Measurements from ENCODE around the gene MDM4.
"Not testable (repeated sequence)": the region's sequence is repeated elsewhere in the genome, so short reads cannot be mapped to it uniquely, and the experiment has no call there.

MDM4 gene

DNA sequence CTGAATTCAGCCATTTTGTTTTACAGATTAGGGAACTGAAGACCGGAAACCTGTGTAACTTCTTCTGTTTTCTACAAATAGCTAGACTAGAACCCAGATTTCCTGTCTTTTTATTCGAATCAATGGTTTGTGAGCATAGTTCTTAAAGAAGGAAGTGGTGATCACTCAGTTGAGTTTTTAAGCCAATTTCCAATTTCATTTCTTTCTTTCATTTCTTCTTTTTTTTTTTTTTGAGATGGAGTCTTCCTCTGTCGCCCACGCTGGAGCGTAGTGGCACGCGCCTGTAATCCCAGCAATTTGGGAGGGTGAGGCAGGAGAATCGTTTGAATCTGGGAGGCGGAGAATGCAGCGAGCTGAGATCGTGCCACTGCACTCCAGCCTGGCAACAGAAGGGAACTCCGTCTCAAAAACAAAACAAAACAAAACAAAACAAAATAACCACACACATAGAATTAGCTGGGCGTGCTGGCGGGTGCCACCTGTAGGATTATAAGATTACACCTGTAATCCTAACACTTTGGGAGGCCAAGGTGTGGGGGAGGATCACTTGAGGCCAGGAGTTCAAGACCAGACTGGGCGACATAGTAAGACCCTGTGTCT is 3.0 kb upstream of the MDM4 start:
- no peak for DNase-seq (ENCODE audit: low read depth in 2 of 3, low spot score in 2 of 3)

GRCh38 chr1:204514828-204515227 is 1.4 kb upstream of the MDM4 start:
- DNase-seq (ENCODE audit: low read depth in 2 of 3, low spot score in 2 of 3): no peak

DNA sequence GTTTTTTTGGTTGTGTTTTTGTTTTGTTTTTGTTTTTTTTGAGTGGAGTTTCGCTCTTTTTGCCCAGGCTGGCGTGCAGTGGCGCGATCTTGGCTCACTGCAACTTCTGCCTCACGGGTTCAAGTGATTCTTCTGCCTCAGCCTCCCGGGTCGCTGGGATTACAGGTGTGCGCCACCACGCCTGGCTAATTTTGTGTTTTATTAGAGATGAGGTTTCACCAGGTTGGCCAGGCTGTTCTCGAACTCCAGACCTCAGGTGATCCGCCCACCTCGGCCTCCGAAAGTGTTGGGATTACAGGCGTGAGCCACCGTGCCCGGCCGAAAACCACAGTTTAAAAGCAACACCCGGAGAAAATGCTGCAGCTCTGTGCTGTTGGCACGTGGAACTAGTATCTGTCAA is 1.2 kb downstream of the MDM4 start:
- DNase-seq (ENCODE audit: low read depth in 2 of 3, low spot score in 2 of 3): not testable (repeated sequence)

DNA sequence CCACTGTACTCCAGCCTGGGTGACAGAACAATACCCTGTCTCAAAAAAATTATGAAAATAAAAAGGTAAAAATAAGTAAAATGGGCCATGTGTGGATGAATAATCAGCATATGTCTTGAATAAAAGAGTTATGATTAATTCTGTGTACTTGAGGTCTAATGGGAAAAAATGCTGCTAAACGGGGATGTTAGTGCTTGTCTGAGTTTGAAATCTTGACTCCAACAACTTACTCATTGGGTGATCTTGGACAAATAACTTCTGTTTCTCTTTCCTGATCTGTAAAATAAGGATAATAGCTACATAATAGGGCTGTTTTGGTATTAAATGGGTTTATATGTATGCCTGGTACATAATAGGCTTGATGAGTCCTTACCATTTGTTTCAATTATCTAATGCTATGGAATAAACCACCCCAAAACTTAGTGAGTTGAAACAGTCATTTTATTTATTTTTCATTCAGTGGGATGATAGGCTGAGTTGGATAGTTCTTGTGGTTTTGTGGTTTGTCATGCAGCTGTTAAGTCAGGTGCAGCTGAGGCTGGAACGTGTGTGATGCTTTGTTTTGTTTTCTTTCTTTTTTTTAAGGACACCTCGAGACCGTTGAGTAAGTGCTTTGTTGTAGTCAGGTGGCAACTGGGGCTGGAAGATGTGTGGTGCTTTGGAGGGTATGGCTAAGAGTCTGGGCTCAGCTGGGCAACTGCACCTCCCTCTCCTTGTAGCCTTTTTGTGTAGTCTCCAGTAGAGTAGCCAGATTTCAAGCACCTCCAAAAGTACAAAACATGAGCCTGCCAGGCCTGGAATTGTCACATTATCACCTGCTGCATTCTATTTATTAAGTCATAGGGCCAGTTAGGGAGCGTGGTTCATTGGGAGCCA is 4.9 kb downstream of the MDM4 start:
- DNase-seq (ENCODE audit: low read depth in 2 of 3, low spot score in 2 of 3): no peak

GRCh38 chr1:204521941-204522521 is 5.8 kb downstream of the MDM4 start:
- not testable (repeated sequence) for DNase-seq (ENCODE audit: low read depth in 2 of 3, low spot score in 2 of 3)

GRCh38 chr1:204523605-204524215 is 7.5 kb downstream of the MDM4 start:
- DNase-seq (ENCODE audit: low read depth in 2 of 3, low spot score in 2 of 3): no peak

DNA sequence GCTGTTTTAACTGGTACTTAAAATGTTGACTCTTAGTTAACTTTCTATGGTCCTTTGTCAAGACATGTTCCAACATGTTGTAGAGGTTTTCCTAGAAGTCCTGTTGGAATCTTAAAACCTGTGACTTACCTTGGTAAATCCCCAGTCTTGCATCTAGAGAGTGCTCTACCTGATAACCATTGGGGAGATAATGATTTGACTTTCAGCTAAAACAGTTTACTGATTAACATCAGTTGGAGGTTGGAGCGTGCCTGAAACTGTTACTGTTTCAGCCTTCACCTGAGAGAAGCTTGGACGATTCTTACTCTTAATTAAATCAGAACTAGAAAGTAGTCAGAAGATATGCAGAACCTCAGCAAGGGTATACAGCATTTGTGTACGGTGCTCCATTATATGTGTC is 8.8 kb downstream of the MDM4 start:
- no peak for DNase-seq (ENCODE audit: low read depth in 2 of 3, low spot score in 2 of 3)

GRCh38 chr1:204528241-204528640 is 12.0 kb downstream of the MDM4 start:
- no peak for DNase-seq (ENCODE audit: low read depth in 2 of 3, low spot score in 2 of 3)

DNA sequence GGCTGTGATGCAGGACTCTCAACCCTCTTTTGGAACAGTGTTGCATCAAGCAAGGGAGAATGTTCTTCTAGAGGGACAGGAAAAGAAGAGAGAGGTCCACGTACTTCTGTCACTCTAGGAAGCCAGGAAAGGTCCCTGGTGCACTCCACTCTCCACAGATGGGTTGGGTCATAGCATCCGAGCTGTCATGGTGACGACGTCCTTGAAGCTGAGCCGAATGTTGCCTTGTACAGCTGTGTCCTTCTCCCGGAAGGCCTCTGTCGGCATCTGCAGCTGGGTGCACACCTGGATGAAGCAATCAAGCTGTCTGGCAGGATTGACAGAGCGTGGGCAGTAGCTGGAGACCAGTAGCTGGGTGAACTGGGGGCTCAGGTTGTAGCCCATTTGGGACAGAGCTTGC is 12.5 kb downstream of the MDM4 start:
- DNase-seq (ENCODE audit: low read depth in 2 of 3, low spot score in 2 of 3): no peak

- DNase-seq (ENCODE audit: low read depth in 2 of 3, low spot score in 2 of 3): no peak
Measured at GRCh38 chr1:204529371-204529895, 13.2 kb downstream of the MDM4 start.

DNA sequence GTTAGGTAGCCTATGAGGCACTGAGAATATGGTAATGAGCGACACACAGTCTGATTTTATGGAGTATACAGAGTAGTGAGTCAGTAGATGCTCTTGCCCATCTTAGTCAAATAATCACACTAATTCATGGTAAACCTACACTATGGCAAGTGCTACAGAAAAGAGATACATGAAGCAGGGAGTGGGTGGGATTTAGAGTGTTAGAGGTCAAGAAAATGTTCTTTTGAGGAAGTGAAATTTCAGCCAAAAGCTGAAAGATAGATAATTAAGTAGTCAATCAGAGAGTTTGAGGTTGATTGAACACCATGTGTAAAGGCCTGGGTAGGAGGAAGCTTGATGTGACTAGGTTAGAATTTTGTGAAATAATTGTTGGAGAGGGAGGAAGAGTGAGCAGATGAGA is 14.7 kb downstream of the MDM4 start:
- no peak for DNase-seq (ENCODE audit: low read depth in 2 of 3, low spot score in 2 of 3)

DNA sequence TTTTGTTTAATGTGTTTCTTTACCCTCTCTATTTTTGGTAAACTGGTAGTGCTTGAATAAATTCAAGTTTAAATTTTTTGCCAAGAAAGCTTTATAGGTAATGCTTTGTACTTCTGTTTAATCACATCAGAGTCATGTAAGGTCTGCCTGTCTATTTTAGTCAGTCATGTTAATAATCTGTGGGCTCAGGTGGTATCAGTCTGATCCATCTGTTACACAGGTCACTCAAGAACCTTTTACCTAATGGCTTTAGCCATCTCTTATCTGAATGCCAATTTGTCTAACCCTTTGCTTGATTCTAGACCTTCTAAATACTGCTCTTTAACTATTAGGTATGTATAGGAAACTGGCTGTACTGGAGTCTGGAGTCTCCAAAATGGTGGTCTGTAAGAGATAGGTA is 16.6 kb downstream of the MDM4 start:
- DNase-seq (ENCODE audit: low read depth in 2 of 3, low spot score in 2 of 3): no peak

- no peak for DNase-seq (ENCODE audit: low read depth in 2 of 3, low spot score in 2 of 3)
Measured at GRCh38 chr1:204541626-204542025, 25.4 kb downstream of the MDM4 start.

GRCh38 chr1:204544321-204544720 is 28.1 kb downstream of the MDM4 start:
- no peak for DNase-seq (ENCODE audit: low read depth in 2 of 3, low spot score in 2 of 3)

DNA sequence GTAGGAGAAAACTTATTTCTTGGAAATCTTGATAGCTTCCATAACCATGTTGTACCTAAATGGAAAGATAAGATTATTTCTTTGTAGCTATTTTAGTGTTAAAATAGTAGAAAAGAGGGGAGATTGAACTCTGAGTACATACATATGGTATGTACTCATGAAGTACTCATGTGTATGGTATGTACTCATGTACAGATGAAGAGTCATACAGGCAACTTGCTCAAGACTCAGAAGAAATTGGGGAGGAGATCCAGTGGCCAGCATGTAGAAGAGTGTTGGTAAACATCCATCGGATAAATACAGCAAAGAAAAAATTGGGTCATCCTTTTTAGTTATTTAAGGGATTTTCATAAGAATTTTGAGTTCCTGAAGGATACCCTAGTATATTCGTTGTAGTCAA is 29.0 kb downstream of the MDM4 start:
- no peak for DNase-seq (ENCODE audit: low read depth in 2 of 3, low spot score in 2 of 3)

- no peak for DNase-seq (ENCODE audit: low read depth in 2 of 3, low spot score in 2 of 3)
Measured at GRCh38 chr1:204545881-204546280, 29.7 kb downstream of the MDM4 start.

- no peak for DNase-seq (ENCODE audit: low read depth in 2 of 3, low spot score in 2 of 3)
Measured at GRCh38 chr1:204548265-204548664, 32.1 kb downstream of the MDM4 start.

- DNase-seq (ENCODE audit: low read depth in 2 of 3, low spot score in 2 of 3): no peak
Measured at GRCh38 chr1:204549313-204549712, 33.1 kb downstream of the MDM4 start.

DNA sequence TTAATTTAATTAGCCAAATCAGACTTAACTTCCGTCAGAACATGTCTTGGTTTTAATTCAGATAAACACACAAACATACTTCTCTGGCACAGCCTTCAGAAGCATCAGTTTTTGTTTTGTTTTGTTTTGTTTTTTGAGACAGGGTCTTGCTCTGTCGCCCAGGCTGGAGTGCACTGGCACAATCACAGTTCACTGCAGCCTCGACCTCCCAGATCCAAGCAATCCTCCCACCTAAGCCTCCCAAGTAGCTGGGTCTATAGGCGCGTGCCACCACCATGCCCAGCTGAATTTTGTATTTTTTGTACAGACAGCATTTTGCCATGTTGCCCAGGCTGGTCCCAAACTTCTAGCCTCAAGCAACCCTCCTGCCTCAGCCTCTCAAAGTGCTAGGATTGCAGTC is 34.7 kb downstream of the MDM4 start:
- DNase-seq (ENCODE audit: low read depth in 2 of 3, low spot score in 2 of 3): no peak

- no peak for DNase-seq (ENCODE audit: low read depth in 2 of 3, low spot score in 2 of 3)
Measured at GRCh38 chr1:204556458-204557052, 40.3 kb downstream of the MDM4 start.

DNA sequence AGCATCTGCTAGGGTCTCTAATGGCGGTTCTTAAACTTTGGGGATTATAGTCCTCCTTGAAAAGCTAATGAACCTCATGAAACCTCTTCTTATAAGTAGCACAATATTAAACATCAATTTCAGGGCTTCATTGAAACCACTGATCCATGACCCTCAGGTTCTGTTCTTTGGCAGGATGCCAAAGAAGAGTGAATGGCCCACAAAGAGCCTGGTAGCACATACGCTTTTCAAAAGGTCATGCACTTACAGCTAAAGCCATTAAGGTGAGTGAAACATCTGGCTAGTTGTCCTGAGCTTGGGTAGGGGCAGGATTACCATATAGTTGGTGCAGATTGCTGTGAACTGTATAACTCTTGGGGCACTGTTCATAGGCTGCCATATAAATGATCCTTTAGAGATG is 42.3 kb downstream of the MDM4 start:
- DNase-seq (ENCODE audit: low read depth in 2 of 3, low spot score in 2 of 3): no peak
